GM21786 (cell line): ENCODE results near the gene ADK.
A peak's percentile ranks its signal among the peaks of the same experiment; 100 is the strongest.

ENCODE experiments used
- ATAC-seq: cut with Tn5 transposase; IDR thresholded peaks from one replicate; pipeline ENCODE4 v1.9.1; 2021; ENCODE audit not compliant: unreplicated experiment

Gene ADK

GRCh38 chr10:74643596-74643975, 492.6 kb downstream of the ADK start:
- no peak for ATAC-seq

GRCh38 chr10:74644738-74645137, 493.7 kb downstream of the ADK start:
- ATAC-seq, result no peak

GRCh38 chr10:74645692-74646091, 494.7 kb downstream of the ADK start:
- no peak for ATAC-seq

GRCh38 chr10:74650613-74651012, 499.6 kb downstream of the ADK start:
- ATAC-seq, result no peak

- ATAC-seq, result no peak
Measured at GRCh38 chr10:74651565-74651964, 500.5 kb downstream of the ADK start.

- ATAC-seq, result no peak
Measured at GRCh38 chr10:74652664-74653063, 501.6 kb downstream of the ADK start.

- ATAC-seq, result no peak
Measured at GRCh38 chr10:74658511-74658910, 507.5 kb downstream of the ADK start.

- ATAC-seq, result no peak
Measured at GRCh38 chr10:74662635-74663034, 511.6 kb downstream of the ADK start.

GRCh38 chr10:74669210-74669609, 518.2 kb downstream of the ADK start:
- ATAC-seq, result no peak

- no peak for ATAC-seq
Measured at GRCh38 chr10:74671716-74672115, 520.7 kb downstream of the ADK start.

GRCh38 chr10:74672430-74673165, 521.6 kb downstream of the ADK start:
- no peak for ATAC-seq

GRCh38 chr10:74674927-74675326, 523.9 kb downstream of the ADK start:
- no peak for ATAC-seq

- ATAC-seq, result no peak
Measured at GRCh38 chr10:74675484-74675883, 524.5 kb downstream of the ADK start.

GRCh38 chr10:74677951-74678350, 526.9 kb downstream of the ADK start:
- peak; percentile 88 for ATAC-seq

- ATAC-seq, result no peak
Measured at GRCh38 chr10:74681917-74682627, 531.1 kb downstream of the ADK start.

- no peak for ATAC-seq
Measured at GRCh38 chr10:74683067-74683466, 532.0 kb downstream of the ADK start.

- ATAC-seq, result no peak
Measured at GRCh38 chr10:74683621-74684364, 532.8 kb downstream of the ADK start.

GRCh38 chr10:74684462-74684861, 533.4 kb downstream of the ADK start:
- no peak for ATAC-seq

- ATAC-seq, result no peak
Measured at GRCh38 chr10:74685564-74685963, 534.5 kb downstream of the ADK start.

- ATAC-seq, result no peak
Measured at GRCh38 chr10:74690393-74690792, 539.4 kb downstream of the ADK start.

- ATAC-seq, result no peak
Measured at GRCh38 chr10:74691164-74691563, 540.1 kb downstream of the ADK start.
